GM12878 (cell line): ENCODE data around the gene DLGAP3.

ENCODE experiments used
- CHD2 ChIP-seq: IDR thresholded peaks from 2 replicates; pipeline ENCODE4 v1.6.1; 2011; ENCODE audit warnings: low read depth, low read length, improper control_type of control experiment, borderline replicate concordance
- EP300 ChIP-seq, 2 experiments: fragments of 150-350 bp in 1 of 2; IDR thresholded peaks; 2 replicates each; pipeline ENCODE4 v1.6.1; 2011 to 2012; ENCODE audit warnings: low read depth in 2 of 2, low read length in 2 of 2, borderline replicate concordance in 1 of 2, improper control_type of control experiment in 1 of 2, inconsistent platforms in 1 of 2; ENCODE audit not compliant: control insufficient read depth in 1 of 2
- EZH2 ChIP-seq: IDR thresholded peaks from 2 replicates; pipeline ENCODE4 v1.6.1; 2012; ENCODE audit warnings: low read depth, mild to moderate bottlenecking, control low read depth, inconsistent platforms, low read length, borderline replicate concordance; ENCODE audit not compliant: control insufficient read depth
- JUND ChIP-seq: IDR thresholded peaks from 2 replicates; pipeline ENCODE4 v1.6.1; 2012; ENCODE audit warnings: low read depth, mild to moderate bottlenecking, low read length, improper control_type of control experiment, moderate library complexity
- MAX ChIP-seq: IDR thresholded peaks from 2 replicates; pipeline ENCODE4 v1.6.1; 2012; ENCODE audit warnings: low read depth, low read length, improper control_type of control experiment
- MEF2A ChIP-seq: IDR thresholded peaks from 2 replicates; pipeline ENCODE4 v1.6.1; 2011; ENCODE audit warnings: low read depth, mild to moderate bottlenecking, low read length, moderate library complexity; ENCODE audit not compliant: insufficient read depth
- MTA3 ChIP-seq: IDR thresholded peaks from 2 replicates; pipeline ENCODE4 v1.6.1; 2012; ENCODE audit warnings: low read length, inconsistent platforms, borderline replicate concordance
- POLR2A ChIP-seq: IDR thresholded peaks from 2 replicates; pipeline ENCODE4 v1.6.1; 2011; ENCODE audit warnings: low read depth, mild to moderate bottlenecking, low read length
- POLR2AphosphoS2 ChIP-seq: IDR thresholded peaks from 2 replicates; pipeline ENCODE4 v1.6.1; 2011; ENCODE audit warnings: low read depth, mild to moderate bottlenecking, low read length, improper control_type of control experiment, moderate library complexity
- POLR2AphosphoS5 ChIP-seq: IDR thresholded peaks from 2 replicates; pipeline ENCODE4 v1.6.1; 2011; ENCODE audit warnings: mild to moderate bottlenecking, low read length, inconsistent platforms
- TCF12 ChIP-seq: IDR thresholded peaks from 2 replicates; pipeline ENCODE4 v1.6.1; 2011; ENCODE audit warnings: low read depth, mild to moderate bottlenecking, low read length
- USF2 ChIP-seq: IDR thresholded peaks from 2 replicates; pipeline ENCODE4 v1.6.1; 2011; ENCODE audit warnings: low read depth, low read length, improper control_type of control experiment, borderline replicate concordance
- TF ChIP-seq, protein P1 (sequence below), 3 experiments: IDR thresholded peaks in 2 of 3; conservative IDR thresholded peaks in 1 of 3; 2 replicates each; pipeline ENCODE4 v1.5.1; 2011; ENCODE audit warnings: low read depth in 3 of 3, low read length in 3 of 3, mild to moderate bottlenecking in 3 of 3, control low read depth in 2 of 3, moderate library complexity in 2 of 3, inconsistent platforms in 1 of 3, mixed read lengths in 1 of 3; ENCODE audit not compliant: control insufficient read depth in 2 of 3, insufficient read depth in 1 of 3; ENCODE audit errors: extremely low read depth in 1 of 3
- TF ChIP-seq, protein P2 (sequence below): fragments of 450-650 bp; formaldehyde crosslinking; IDR thresholded peaks from 2 replicates; pipeline ENCODE4 v1.4.0; 2020; ENCODE audit warnings: mild to moderate bottlenecking, moderate library complexity

DNA sequence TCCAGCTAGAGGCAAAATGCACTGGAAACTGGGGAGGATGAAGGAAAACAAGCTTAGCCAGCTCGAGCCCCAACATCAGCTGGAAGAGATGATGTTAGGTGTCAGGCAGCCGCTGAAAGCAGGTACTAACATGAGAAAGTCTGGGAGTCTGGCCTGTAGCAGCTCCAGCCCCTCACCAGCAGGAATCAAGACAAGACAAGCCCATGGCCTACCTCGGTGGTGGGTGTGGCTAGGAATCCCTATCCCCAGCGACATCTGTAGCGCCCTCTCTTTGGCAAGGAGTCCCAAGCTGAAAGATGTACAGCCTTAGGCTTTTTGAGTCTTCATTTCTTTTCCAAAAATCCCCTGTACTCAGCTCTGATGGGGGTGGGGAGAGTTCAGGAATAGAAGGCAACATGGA lies 2.6 kb downstream of the DLGAP3 start:
- TF ChIP-seq, protein P1, sequence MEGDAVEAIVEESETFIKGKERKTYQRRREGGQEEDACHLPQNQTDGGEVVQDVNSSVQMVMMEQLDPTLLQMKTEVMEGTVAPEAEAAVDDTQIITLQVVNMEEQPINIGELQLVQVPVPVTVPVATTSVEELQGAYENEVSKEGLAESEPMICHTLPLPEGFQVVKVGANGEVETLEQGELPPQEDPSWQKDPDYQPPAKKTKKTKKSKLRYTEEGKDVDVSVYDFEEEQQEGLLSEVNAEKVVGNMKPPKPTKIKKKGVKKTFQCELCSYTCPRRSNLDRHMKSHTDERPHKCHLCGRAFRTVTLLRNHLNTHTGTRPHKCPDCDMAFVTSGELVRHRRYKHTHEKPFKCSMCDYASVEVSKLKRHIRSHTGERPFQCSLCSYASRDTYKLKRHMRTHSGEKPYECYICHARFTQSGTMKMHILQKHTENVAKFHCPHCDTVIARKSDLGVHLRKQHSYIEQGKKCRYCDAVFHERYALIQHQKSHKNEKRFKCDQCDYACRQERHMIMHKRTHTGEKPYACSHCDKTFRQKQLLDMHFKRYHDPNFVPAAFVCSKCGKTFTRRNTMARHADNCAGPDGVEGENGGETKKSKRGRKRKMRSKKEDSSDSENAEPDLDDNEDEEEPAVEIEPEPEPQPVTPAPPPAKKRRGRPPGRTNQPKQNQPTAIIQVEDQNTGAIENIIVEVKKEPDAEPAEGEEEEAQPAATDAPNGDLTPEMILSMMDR (IDR thresholded peaks at IDR 0.05 in 2 of 3, conservative IDR thresholded peaks at IDR 0.05 in 1 of 3; ENCODE audit: control insufficient read depth in 2 of 3, extremely low read depth in 1 of 3, insufficient read depth in 1 of 3, low read depth in 3 of 3, low read length in 3 of 3): no peak
- TF ChIP-seq CHD2 (no peak), MAX (no peak), MEF2A (no peak), EP300 (IDR thresholded peaks at IDR 0.05; ENCODE audit: borderline replicate concordance in 1 of 2, control insufficient read depth in 1 of 2, low read depth in 2 of 2, low read length in 2 of 2) (no peak), POLR2AphosphoS2 (no peak), POLR2A (no peak), USF2 (no peak), TCF12 (no peak), POLR2AphosphoS5 (no peak), JUND (no peak), MTA3 (no peak), EZH2 (no peak)
- TF ChIP-seq, protein P2, sequence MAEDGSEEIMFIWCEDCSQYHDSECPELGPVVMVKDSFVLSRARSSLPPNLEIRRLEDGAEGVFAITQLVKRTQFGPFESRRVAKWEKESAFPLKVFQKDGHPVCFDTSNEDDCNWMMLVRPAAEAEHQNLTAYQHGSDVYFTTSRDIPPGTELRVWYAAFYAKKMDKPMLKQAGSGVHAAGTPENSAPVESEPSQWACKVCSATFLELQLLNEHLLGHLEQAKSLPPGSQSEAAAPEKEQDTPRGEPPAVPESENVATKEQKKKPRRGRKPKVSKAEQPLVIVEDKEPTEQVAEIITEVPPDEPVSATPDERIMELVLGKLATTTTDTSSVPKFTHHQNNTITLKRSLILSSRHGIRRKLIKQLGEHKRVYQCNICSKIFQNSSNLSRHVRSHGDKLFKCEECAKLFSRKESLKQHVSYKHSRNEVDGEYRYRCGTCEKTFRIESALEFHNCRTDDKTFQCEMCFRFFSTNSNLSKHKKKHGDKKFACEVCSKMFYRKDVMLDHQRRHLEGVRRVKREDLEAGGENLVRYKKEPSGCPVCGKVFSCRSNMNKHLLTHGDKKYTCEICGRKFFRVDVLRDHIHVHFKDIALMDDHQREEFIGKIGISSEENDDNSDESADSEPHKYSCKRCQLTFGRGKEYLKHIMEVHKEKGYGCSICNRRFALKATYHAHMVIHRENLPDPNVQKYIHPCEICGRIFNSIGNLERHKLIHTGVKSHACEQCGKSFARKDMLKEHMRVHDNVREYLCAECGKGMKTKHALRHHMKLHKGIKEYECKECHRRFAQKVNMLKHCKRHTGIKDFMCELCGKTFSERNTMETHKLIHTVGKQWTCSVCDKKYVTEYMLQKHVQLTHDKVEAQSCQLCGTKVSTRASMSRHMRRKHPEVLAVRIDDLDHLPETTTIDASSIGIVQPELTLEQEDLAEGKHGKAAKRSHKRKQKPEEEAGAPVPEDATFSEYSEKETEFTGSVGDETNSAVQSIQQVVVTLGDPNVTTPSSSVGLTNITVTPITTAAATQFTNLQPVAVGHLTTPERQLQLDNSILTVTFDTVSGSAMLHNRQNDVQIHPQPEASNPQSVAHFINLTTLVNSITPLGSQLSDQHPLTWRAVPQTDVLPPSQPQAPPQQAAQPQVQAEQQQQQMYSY (CRISPR knock-in tag): no peak
